HPDE6-E6E7 (cell line): ENCODE results near the gene SLC10A3.

Experiments used
- DNase-seq: peaks from one replicate; pipeline ENCODE4 v3.0.0; 2011; ENCODE audit warnings: missing footprints; ENCODE audit errors: extremely low spot score

The SLC10A3 gene, protein sequence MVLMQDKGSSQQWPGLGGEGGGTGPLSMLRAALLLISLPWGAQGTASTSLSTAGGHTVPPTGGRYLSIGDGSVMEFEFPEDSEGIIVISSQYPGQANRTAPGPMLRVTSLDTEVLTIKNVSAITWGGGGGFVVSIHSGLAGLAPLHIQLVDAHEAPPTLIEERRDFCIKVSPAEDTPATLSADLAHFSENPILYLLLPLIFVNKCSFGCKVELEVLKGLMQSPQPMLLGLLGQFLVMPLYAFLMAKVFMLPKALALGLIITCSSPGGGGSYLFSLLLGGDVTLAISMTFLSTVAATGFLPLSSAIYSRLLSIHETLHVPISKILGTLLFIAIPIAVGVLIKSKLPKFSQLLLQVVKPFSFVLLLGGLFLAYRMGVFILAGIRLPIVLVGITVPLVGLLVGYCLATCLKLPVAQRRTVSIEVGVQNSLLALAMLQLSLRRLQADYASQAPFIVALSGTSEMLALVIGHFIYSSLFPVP

DNA sequence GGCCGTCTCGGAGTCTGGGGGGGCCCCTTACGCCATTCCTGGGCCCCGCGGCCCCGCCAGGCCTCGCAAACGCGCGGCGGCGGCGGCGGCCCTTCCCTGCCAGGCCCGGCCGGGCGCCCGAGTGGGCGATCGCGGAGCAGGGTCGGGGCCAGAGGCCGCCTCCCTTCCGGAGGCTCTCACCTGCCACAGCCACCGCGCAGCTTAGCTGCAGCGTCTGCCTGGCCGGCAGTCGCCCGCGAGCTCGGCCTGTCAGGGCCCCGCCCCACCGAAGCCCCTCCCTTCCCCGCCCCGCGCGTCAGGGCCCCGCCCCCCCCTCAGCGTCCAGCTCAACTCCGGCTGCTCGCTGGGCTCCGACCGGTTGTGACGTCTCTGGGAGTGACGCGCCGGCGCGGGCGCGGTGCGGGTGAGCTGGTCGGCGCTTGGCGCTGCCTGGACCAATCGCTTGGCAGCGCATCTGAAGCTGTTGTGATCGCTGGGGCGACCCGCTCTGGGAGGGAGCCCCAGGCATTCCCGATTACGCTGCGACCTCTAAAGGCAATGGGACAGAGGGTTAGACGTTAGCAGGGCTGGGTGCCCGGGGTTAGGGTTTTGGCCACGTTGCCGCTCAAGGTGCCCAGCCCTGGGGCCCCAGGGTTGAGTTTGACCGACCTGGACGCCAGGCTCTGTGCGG, at the start of gene SLC10A3:
SLC10A3 (minus strand) TSS at position 216 of the 670 bp plus-strand sequence. CDS start 1,689 bp downstream, outside the sequence.
- DNase-seq = peak; percentile 98

DNA sequence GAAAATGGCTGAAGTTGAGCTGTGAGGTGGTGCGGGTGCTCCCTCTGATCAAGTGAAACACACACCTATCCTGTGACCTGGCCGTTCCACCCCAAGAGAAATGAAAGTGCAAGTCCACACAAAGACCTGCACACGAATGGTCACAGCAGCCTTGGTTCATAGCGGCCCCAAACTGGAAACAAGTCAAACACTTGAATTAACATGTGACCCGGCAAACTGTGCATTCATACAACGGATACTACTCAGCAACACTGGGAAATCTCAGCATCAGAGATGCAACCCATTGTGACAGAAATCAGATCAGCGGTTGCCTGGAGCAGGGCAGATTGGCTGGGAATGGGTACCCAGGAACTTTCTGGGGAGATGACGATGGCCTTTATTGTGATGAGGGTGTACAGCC, 48.6 kb upstream of the SLC10A3 start:
- no peak for DNase-seq

GRCh38 chrX:154535892-154536291, 45.5 kb upstream of the SLC10A3 start:
- DNase-seq = no peak

DNA sequence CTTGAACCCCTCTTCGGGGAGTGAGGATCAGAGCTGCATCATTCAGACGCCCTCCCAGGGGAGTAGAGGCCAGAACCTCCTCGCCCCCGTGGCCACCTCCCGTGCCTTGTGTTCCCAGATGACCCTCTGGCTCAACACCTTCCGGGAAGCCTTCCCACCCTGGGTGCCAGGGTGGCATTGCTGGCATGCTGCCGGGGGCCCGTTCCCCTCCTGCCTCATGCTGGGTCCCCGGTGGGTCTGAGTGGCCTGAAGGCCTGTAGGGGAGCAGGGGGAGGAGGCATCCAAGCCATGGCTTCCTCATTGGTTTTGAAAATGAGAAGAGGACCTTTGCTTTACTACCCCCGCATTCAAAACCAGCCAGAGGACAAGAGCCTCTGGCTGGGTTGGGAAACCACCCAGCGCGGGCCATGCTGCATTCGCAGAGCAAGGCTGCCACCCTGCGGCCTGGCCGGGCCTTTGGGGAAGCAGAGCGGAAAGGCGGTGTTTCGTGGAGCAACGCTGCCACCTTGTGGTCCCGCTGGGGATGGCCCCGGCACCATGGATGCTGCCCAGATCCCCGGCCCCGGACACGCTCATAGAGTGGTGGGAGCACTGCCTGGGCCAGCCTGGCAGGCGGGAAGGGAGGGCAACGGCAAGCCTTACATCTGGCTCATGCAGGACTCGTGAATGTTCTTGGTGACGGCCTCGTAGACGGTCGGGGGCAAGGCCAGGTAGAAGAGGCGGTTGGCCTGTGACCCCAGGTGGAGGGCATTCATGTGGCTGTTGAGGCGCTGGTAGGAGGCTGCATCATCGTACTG, 44.3 kb upstream of the SLC10A3 start:
- peak; percentile 85 for DNase-seq

DNA sequence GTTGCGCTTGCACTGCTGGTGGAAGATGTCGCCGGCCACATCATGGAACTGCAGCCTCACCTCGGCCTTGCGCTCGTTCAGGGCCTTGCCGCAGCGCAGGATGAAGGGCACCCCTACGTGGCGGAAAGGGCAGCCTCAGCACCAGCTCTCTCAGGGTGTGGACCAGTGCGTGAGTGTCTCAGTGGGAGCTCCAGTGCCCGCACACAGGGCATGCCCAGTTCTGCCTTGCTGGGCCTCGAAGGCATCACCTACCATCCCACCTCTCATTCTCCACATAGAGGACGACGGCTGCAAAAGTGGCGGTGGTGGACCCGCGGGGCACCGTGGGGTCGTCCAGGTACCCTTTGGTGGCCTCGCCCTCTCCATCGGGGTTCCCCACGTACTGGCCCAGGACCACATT, 42.3 kb upstream of the SLC10A3 start:
- DNase-seq = no peak

GRCh38 chrX:154531626-154532025, 41.2 kb upstream of the SLC10A3 start:
- no peak for DNase-seq

DNA sequence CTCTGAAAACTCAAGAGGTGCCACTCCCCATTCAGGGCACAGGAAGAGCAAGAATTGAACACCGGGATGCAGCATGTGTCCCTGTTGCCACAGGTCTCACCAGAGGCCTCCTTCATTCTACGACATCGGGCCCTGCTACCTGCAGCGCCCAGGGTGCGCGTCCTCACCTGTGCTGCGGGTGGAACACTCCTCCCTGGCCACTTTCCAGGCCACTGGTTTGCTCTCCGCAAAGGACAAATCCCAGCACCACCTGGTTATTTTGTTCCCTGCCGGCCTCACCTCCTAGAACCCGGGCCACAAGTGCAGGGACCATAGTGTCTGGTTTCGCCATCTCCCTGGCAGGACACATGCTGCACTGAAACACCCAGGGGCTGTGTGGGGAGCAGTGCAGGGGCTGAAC, 39.9 kb upstream of the SLC10A3 start:
- DNase-seq = no peak

- DNase-seq = no peak
These were observed 38.8 kb upstream of the SLC10A3 start for GRCh38 chrX:154529206-154529612.

DNA sequence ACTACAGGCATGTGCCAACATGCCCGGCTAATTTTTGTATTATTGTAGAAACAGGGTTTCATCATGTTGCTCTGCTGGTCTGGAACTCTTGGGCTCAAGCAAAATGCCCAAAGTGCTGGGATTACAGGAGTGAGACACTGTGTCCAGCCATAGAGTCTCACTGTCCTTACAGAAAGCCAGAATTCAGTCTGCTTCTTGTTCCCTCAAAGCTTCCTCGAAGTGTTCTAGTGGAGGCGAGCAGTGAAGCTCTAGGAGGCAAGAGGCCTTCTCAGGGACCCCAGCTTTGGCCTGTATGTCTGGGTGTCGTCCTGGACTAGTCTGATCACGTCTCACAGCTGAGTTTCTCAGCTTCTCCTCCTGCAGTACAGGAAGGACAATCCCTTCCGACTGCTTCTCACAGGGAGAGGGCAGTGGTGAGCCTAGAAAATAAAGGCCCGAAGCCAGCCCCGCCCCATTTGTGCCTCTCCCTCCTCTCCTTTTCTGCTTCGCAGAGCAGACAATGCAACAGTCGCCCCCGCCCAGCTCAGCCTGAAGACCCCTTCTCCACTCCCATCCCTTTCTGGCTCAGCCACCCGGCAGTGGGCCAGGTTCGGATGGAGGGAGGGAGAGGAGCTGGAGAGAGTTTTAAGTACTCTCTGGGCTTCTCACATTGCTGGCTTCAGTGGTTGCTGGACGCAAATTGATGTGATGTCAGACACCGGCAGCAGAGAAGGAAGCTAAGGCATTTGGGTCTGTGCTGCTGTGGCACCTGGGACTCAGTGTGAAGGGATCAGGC, 36.7 kb upstream of the SLC10A3 start:
- peak; percentile 88 for DNase-seq

DNA sequence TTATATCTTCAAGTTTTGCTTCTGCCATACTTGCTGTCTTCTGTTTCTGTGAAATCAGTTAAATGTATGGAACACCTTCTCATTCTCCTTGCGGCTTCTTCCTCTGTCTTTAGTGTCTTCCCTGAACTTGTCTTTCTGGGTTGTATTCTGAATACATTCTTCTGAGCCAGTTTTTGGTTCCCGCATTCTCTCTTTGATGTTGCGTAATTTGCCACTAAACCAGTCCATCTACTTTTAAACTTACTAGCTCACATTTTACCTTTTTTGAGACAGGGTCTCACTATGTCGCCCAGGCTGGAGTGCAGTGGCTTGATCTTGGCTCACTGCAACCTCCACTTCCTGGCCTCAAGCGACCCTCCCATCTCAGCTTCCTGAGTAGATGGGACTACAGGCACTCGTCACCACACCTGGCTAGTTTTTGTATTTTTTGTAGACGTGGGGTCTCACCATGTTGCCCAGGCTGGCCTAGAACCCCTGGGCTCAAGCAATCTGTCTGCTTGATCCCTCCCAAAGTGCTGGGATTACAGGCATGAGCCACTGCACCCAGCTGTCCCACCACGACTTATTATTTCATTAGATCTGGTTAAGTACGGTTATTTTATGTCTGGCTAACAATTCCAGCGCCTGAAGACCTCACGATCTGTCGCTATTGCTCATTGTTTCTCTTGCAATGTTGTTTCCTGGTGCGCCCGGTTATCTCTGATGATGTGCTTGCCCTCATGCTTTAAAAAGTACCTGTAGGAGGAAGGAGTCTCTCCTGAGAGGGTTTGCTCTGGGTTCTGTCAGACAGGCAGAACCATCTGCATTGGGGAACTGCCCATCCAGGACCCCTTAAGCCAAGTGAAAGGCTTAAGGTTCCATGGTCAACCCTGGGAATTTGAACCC, 35.4 kb upstream of the SLC10A3 start:
- DNase-seq = no peak

- DNase-seq = no peak
These were observed 29.0 kb upstream of the SLC10A3 start for GRCh38 chrX:154519389-154519788.

GRCh38 chrX:154517101-154517781, 26.8 kb upstream of the SLC10A3 start:
- DNase-seq = no peak

- DNase-seq = no peak
These were observed 26.2 kb upstream of the SLC10A3 start for GRCh38 chrX:154516656-154517100.

GRCh38 chrX:154515966-154516655, 25.7 kb upstream of the SLC10A3 start, which contains the start of gene FAM3A:
Gene FAM3A (minus strand): TSS chrX:154516232. CDS start chrX:154515772, 460 bp downstream.
- peak; percentile 73 for DNase-seq

- DNase-seq = no peak
These were observed 24.9 kb upstream of the SLC10A3 start for GRCh38 chrX:154515090-154515965.

- DNase-seq = no peak
These were observed 23.3 kb upstream of the SLC10A3 start for GRCh38 chrX:154513716-154514115.

DNA sequence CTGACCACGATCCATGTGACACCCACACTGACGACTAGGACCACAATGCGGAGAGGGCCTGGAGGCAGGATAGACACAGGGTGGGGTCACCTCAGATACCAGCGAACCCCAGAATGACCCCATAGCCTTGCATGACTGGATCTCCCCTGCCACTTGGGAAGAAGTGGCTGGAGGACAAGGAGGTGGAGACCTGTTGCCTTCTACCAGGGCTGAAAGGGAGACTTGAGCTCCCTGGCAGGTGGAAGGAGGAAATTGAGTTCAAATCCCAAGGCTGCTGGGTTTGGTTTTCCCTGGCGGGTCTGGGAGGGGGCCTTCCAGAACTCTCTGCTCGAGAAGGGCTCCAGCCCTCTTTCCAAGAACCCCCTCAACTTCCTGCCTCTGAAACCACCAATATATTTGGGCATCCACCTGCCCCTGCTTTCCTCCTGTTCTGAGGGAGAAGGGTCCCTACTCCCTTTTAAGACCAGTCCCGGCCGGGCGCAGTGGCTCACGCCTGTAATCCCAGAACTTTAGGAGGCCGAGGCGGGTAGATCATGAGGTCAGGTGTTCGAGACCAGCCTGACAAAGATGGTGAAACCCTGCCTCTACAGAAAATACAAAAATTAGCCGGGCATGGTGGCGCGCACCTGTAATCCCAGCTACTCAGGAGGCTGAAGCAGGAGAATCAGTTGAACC, 22.6 kb upstream of the SLC10A3 start:
- no peak for DNase-seq
